NT2/D1 (cell line): Measurements from ENCODE around the gene TCHP.

Experiments
- SUZ12 ChIP-seq: IDR thresholded peaks from 2 replicates; pipeline ENCODE4 v1.6.1; 2011; ENCODE audit not compliant: insufficient read length, insufficient read depth; ENCODE audit errors: extremely low read depth
- YY1 ChIP-seq: IDR thresholded peaks from 2 replicates; pipeline ENCODE4 v1.6.1; 2011; ENCODE audit not compliant: insufficient read length, insufficient read depth
- ZNF274 ChIP-seq: IDR thresholded peaks from 2 replicates; pipeline ENCODE4 v1.6.1; 2011; ENCODE audit warnings: mild to moderate bottlenecking, low read depth, low read length

- no peak for TF ChIP-seq ZNF274
- TF ChIP-seq YY1, result no peak
- TF ChIP-seq SUZ12, result no peak
Measured at GRCh38 chr12:109963743-109964429, 63.8 kb downstream of the TCHP start.
